Renal pelvis (tissue), 4 donors: ENCODE data around the gene PNKD. TPM values are rescaled to one million over a fixed set of nuclear protein-coding genes. Genes with fewer than 3 reads are reported as not detected.
A peak's percentile ranks its signal among the peaks of the same experiment; 100 is the strongest.

Source experiments
- DNase-seq: peaks from one replicate; pipeline ENCODE4 v3.0.0-alpha.2; 2013
- polyA plus RNA-seq, 3 donors: library from polyadenylated mRNA; unstranded; fragments of 120-200 nt; gene quantifications; one replicate each; pipeline ENCODE4 v1.2.1, GENCODE V29; 2013; ENCODE audit not compliant: insufficient read length in 3 of 3

The PNKD gene
- polyA plus RNA-seq, 3 donors = 115 to 131 (median 115) TPM

DNA sequence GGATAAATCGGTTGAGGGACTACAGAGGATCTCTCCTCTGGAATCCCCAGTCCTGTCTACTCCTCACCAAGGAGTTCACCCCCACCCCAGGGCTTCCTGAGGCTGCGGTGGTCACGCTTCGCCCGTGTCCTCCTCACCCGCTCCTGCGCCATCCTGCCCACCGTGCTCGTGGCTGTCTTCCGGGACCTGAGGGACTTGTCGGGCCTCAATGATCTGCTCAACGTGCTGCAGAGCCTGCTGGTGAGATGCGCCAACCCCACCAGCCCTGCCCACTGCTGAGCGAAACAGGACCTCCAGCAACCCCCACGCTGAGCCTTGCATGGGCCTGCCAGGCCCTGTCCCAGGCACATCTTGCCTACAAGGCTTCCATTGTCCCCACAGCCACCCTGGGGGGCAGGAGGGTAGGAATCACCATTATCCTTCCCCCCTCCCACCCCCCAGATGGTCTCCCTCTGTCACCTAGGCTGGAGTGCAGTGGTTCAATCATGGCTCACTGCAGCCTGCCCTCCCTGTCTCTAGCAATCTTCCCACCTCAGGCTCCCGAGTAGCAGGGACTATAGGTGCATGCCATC is 122.7 kb downstream of the PNKD start:
- no peak for DNase-seq

DNA sequence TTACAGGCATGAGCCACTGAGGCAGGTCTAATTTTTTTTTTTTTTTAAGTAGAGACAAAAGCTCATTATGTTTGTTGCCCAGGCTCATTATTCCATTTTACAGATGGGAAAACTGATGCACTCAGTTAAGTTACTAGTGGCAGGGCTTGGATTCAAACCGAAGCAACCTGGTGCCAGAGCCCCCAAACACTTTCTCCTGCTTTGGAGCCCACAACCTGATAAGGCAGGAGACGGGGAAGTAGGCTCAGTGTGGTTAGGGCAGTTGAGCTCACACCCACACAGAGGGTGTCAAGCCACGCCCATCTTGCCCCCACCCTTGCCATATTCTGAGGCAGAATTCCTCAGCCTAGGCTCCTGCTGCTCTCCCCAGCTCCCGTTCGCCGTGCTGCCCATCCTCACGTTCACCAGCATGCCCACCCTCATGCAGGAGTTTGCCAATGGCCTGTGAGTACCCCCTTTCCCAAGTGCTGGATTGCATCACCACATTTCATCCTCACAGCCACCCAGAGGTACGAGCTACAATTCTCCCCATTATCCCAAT is 123.5 kb downstream of the PNKD start:
- no peak for DNase-seq

DNA sequence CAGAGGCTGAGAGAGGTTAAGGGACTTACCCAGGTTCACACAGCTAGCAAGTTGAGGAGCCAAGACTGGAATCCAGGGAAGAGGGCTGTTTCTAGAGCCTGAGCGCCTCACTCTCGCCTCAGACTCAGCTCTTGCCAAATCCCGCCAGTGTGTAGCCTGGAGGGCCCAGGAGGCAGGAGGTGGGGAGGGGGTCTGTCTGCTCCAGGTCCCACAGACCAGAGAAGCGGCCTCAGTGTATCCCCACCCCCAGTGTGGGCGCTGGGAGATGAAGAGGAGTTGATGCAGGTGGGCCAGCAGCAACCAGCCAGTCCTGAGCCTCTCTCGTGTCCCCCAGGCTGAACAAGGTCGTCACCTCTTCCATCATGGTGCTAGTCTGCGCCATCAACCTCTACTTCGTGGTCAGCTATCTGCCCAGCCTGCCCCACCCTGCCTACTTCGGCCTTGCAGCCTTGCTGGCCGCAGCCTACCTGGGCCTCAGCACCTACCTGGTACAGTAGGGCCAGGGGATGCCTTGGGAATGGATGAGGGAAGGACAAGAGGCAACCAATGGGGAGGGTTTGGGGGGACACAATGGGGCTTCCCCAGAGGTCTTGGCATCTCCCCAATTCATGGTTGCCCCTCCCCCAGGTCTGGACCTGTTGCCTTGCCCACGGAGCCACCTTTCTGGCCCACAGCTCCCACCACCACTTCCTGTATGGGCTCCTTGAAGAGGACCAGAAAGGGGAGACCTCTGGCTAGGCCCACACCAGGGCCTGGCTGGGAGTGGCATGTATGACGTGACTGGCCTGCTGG is 124.2 kb downstream of the PNKD start:
- no peak for DNase-seq

DNA sequence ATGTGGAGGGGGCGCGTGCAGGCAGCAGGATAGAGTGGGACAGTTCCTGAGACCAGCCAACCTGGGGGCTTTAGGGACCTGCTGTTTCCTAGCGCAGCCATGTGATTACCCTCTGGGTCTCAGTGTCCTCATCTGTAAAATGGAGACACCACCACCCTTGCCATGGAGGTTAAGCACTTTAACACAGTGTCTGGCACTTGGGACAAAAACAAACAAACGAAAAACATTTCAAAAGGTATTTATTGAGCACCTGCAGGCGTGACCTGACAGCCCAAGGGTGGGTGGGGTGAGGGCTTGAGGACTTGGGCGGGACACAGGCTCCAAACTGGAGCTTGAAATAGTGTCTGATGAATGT is 124.7 kb downstream of the PNKD start:
- DNase-seq = no peak

DNA sequence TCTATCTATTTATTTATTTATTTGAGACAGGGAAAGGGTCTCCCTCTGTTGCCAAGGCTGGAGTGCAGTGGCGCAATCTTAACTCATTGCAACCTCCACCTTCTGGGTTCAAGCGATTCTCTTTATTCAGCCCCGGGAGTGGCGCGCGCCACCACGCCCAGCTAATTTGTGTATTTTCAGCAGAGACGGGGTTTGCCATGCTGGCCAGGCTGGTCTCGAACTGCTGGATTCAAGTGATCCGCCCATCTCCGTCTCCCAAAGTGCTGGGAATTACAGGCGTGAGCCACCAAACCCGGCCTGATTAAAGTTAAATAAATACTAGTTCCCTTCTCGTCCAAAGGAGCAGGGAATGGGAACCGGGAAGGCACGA is 125.1 kb downstream of the PNKD start:
- DNase-seq = no peak

DNA sequence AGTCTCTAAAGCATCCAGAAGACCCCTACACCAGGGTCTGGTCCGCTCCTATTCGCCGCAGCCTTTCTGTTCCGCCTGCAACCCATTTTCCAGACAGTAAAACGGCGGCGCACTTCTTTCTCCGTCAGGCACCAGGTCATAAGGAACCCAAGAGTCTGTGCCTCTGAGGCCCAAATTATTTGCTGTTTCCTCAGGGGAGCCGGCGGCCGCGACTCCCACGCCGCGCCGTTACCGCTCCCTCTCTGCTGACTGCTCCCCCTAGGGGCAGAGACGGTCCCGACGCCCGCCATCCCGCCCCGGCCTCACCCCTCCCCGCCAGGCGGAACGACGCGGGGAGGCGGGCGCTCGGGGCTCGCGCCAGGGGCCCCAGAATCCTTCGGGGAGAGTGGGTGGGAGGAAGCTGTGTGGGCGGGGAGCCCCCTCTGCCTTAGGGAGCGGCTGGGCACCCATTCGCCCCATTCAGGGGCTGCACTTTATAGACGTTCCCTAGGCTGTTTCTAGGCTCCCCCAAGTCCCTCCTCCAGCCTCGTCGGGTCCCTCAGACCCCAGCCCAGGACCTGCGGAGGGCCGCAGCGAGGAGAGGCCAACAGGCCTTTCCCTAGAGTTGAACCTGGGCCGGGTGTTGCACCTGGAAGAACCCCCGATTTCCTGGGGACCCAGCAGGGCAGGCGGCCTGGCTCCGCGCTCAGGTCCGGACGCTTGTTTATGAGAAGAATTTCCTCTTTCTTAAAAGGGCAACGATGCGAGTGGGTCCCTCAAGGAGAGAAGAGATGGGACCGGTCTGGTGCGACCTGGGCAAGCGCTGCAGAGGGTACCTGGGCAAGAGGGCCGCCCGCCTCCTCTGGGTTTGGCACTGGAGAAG is 125.7 kb downstream of the PNKD start:
- peak; percentile 97 for DNase-seq

Other genes with a start within 250 kb of the PNKD start
- gene RUFY4, start 201.3 kb upstream of the PNKD start, polyA plus RNA-seq = under 1 TPM; 0.08 to 0.43 (median 0.36) TPM
- under 1 TPM; 0.14 to 0.74 (median 0.36) TPM for gene CXCR2, start 144.5 kb upstream of the PNKD start, polyA plus RNA-seq
- under 1 TPM in 1 of 3 donors, not detected in 2; 0.07 TPM for gene CXCR1, start 103.6 kb upstream of the PNKD start, polyA plus RNA-seq
- gene ARPC2, start 53.3 kb upstream of the PNKD start, polyA plus RNA-seq = 100 to 1,000 TPM; 235 to 239 (median 237) TPM
- 1 to 10 TPM; 1.8 to 2.7 (median 2.2) TPM for gene GPBAR1, start 9.5 kb upstream of the PNKD start, polyA plus RNA-seq
- 100 to 1,000 TPM; 137 to 150 (median 144) TPM for gene AAMP, start 382 bp upstream of the PNKD start, polyA plus RNA-seq
- gene TMBIM1, start 22.0 kb downstream of the PNKD start, polyA plus RNA-seq = 10 to 100 TPM; 86.5 to 96.9 (median 90.6) TPM
- 1 to 10 TPM; 5.6 to 7.6 (median 6.2) TPM for gene CATIP, start 86.3 kb downstream of the PNKD start, polyA plus RNA-seq
- gene SLC11A1, start 111.8 kb downstream of the PNKD start, polyA plus RNA-seq = 1 to 10 TPM in 1 of 3 donors, under 1 TPM in 2; 0.87 to 1.6 (median 0.99) TPM
- gene CTDSP1, start 129.3 kb downstream of the PNKD start, polyA plus RNA-seq = 100 to 1,000 TPM; 155 to 174 (median 165) TPM
- 10 to 100 TPM; 22.8 to 40.0 (median 32.8) TPM for gene VIL1, start 148.6 kb downstream of the PNKD start, polyA plus RNA-seq